ENCODE results near the gene LMF1. TPM values are rescaled to one million over a fixed set of nuclear protein-coding genes. Genes with fewer than 3 reads are reported as not detected.
"Not testable (repeated sequence)": the region's sequence is repeated elsewhere in the genome, so short reads cannot be mapped to it uniquely, and the experiment has no call there.

Gene LMF1
- total RNA-seq, 2 donors from 2014 or later = 15.8 to 20.1 TPM

DNA sequence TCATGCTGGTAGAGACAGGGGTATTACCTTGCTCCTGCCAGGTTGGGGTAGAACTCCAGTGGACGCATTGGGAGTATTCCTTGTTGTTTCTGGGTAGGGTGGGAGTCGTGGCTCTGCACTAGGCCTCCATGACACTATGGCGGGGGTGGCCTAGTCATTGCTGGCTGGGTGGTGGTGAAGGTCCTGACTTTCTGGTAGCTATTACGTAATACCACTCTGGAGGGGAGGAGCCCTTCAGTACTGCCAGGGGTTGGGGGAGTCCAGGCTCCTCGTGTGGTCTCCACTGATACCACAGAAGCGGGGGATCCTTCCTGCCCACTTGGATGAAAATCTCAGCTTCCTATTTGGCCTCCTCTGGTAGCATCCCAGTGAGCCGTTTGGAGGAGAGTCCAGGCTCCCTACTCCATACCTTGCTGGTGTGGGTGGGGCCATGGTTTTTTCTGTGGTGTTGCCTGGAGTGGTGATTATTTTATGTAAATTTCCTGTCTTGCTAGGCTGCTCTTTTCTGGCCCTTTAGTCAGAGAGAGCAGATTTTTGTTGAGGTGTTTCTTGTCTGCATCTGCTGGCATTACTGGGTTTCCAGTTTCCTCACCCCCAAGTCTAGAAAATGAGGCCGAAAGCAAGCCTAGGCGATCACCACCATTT, 104.4 kb downstream of the LMF1 start:
- Histone ChIP-seq H3K27ac (no peak overlapping the region), H3K4me3 (no peak overlapping the region), H3K9me3 (no peaks in the 10 kb centered on the region), H3K36me3 (replicated peaks in 1 of 2; ENCODE audit: insufficient read depth in 1 of 2, low read depth in 2 of 2) (no peaks in the 10 kb centered on the region), H3K4me1 (no peaks in the 10 kb centered on the region), H3K27me3 (no peaks in the 10 kb centered on the region)
- DNase-seq (no peak), ATAC-seq (no peak)
- 86 to 91% methylated on average over 6 to 9 of the region's 9 CpGs for WGBS, 2 donors
- intact Hi-C loops (cut with DNase I) = no loop called here
- TF ChIP-seq POLR2A (IDR thresholded peaks at IDR 0.05) = no peak
- no peak for TF ChIP-seq CTCF (IDR thresholded peaks at IDR 0.05)

DNA sequence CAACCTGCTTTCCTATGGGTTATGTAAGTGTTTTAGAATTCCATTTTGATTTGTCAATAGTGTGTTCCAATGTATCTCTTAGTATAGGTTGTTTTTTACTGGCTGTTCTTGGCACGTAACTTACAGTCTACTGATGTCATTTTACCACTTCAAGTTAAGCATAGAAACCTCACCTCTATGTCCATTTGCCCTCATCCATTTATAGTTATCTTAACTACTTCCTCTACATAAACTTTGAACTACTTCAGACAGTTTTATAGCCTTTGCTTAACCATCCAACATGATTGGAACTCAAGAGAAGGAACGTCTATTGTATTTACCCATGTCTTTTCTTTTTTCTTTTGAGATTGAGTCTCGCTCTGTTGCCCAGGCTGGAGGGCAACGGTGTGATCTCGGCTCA, 105.8 kb downstream of the LMF1 start:
- intact Hi-C loops (cut with DNase I) = no loop called here
- no peaks in the 10 kb centered on the region for H3K4me1 ChIP-seq
- H3K36me3 ChIP-seq (replicated peaks in 1 of 2; ENCODE audit: insufficient read depth in 1 of 2, low read depth in 2 of 2) = no peaks in the 10 kb centered on the region
- WGBS, 2 donors = 85 to 91% methylated on average over 5 of the region's 5 CpGs
- H3K27me3 ChIP-seq = no peaks in the 10 kb centered on the region
- ATAC-seq = no peak
- H3K27ac ChIP-seq = no peak overlapping the region
- H3K4me3 ChIP-seq = no peak overlapping the region
- no peaks in the 10 kb centered on the region for H3K9me3 ChIP-seq
- DNase-seq = no peak
- TF ChIP-seq CTCF (IDR thresholded peaks at IDR 0.05) (no peak), POLR2A (IDR thresholded peaks at IDR 0.05) (no peak)

DNA sequence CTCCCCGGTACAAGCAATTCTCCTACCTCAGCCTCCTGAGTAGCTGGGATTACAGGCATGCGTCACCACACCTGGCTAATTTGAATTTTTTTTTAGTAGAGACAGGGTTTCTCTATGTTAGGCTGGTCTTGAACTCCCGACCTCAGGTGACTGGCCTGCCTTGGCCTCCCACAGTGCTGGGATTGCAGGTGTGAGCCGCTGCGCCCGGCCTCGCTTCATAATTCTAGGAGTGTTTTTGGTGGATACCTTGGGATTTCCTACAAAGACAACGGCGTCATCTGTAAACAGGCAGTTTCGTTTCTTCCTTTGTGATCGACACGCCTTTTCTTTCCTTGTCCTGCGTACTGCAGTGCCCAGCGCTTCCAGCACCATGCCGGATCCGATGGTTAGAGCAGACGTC, 109.3 kb downstream of the LMF1 start:
- no peaks in the 10 kb centered on the region for H3K36me3 ChIP-seq (replicated peaks in 1 of 2; ENCODE audit: insufficient read depth in 1 of 2, low read depth in 2 of 2)
- H3K4me3 ChIP-seq = no peak overlapping the region
- H3K4me1 ChIP-seq = no peaks in the 10 kb centered on the region
- TF ChIP-seq POLR2A (IDR thresholded peaks at IDR 0.05) (no peak), CTCF (IDR thresholded peaks at IDR 0.05) (no peak)
- intact Hi-C loops (cut with DNase I) = no loop called here
- 93 to 95% methylated on average over 17 of the region's 17 CpGs for WGBS, 2 donors
- no peaks in the 10 kb centered on the region for H3K27me3 ChIP-seq
- H3K27ac ChIP-seq = no peak overlapping the region
- no peaks in the 10 kb centered on the region for H3K9me3 ChIP-seq
- ATAC-seq (no peak), DNase-seq (peak in 1 of 4 donors; percentile 4)

DNA sequence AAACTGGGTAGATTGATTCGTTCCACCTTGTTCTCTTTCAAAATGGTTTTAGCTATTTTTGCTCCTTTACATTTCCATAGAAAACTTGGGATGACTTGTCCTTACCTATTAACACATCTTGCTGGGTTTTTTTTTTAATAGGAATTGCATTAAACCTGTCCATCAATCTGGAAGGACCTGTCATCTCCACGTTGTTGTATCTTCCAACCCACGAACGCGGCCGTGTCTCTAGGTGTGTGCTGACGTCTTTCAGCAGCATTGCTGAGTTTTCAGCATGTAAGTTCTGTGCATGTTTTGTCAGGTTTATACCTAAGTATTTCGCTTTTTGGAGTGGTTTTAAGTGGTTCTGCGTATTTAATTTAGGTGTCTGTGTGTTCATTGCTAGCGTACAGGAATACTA, 109.9 kb downstream of the LMF1 start:
- 91 to 98% methylated on average over 10 of the region's 10 CpGs for WGBS, 2 donors
- DNase-seq (no peak), ATAC-seq (no peak)
- H3K27ac ChIP-seq = no peak overlapping the region
- no peaks in the 10 kb centered on the region for H3K36me3 ChIP-seq (replicated peaks in 1 of 2; ENCODE audit: insufficient read depth in 1 of 2, low read depth in 2 of 2)
- TF ChIP-seq POLR2A (IDR thresholded peaks at IDR 0.05) (no peak), CTCF (IDR thresholded peaks at IDR 0.05) (no peak)
- no peaks in the 10 kb centered on the region for H3K27me3 ChIP-seq
- H3K4me3 ChIP-seq = no peak overlapping the region
- H3K4me1 ChIP-seq = no peaks in the 10 kb centered on the region
- no peaks in the 10 kb centered on the region for H3K9me3 ChIP-seq
- intact Hi-C loops (cut with DNase I) = no loop called here

DNA sequence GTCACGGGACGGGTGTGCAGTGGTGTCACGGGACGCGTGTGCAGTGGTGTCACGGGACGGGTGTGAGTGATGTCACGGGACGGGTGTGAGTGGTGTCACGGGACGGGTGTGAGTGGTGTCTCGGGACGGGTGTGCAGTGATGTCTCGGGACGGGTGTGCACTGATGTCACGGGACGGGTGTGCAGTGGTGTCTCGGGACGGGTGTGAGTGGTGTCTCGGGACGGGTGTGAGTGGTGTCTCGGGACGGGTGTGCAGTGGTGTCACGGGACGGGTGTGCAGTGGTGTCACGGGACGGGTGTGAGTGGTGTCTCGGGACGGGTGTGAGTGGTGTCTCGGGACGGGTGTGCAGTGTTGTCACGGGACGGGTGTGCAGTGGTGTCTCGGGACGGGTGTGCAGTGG, 111.8 kb downstream of the LMF1 start:
- H3K36me3 ChIP-seq (replicated peaks in 1 of 2; ENCODE audit: insufficient read depth in 1 of 2, low read depth in 2 of 2); H3K9me3 ChIP-seq; DNase-seq; ATAC-seq; H3K4me1 ChIP-seq; H3K27me3 ChIP-seq; H3K4me3 ChIP-seq; intact Hi-C loops (cut with DNase I); H3K27ac ChIP-seq: not testable (repeated sequence)
- WGBS, 2 donors = 94 to 96% methylated on average over 26 of the region's 35 CpGs

DNA sequence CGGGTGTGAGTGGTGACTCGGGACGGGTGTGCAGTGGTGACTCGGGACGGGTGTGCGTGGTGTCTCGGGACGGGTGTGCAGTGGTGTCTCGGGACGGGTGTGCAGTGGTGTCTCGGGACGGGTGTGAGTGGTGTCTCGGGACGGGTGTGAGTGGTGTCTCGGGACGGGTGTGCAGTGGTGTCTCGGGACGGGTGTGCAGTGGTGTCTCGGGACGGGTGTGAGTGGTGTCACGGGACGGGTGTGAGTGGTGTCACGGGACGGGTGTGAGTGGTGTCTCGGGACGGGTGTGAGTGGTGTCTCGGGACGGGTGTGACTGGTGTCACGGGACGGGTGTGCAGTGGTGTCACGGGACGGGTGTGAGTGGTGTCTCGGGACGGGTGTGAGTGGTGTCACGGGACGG, 112.3 kb downstream of the LMF1 start:
- H3K4me3 ChIP-seq; H3K27me3 ChIP-seq; H3K27ac ChIP-seq; DNase-seq; ATAC-seq; H3K36me3 ChIP-seq (replicated peaks in 1 of 2; ENCODE audit: insufficient read depth in 1 of 2, low read depth in 2 of 2); intact Hi-C loops (cut with DNase I); H3K9me3 ChIP-seq; H3K4me1 ChIP-seq: not testable (repeated sequence)
- 91 to 95% methylated on average over 29 to 33 of the region's 36 CpGs for WGBS, 2 donors
